22Rv1 (cell line): ENCODE data around the gene DRAXIN.

Experiments
- CTCF ChIP-seq: fragments of 450-650 bp; IDR thresholded peaks from 2 replicates; pipeline ENCODE4 v1.5.1; 2017; ENCODE audit warnings: mild to moderate bottlenecking
- ZFX ChIP-seq: fragments of 450-650 bp; IDR thresholded peaks from 2 replicates; pipeline ENCODE4 v1.6.1; 2017; ENCODE audit warnings: antibody characterized with exemption, borderline replicate concordance

GRCh38 chr1:11720525-11720924 is 29.0 kb downstream of the DRAXIN start:
- TF ChIP-seq CTCF (no peak), ZFX (no peak)
